Activated CD4-positive, alpha-beta T cell treated with anti-CD3 and anti-CD28 coated beads, Interleukin-2, Interleukin-4, amounts not matched to agents 100 ng/mL and 50 ng/mL, durations not matched to agents 16 hours and 8 hours (primary cell): Measurements from ENCODE around the gene SAA1.

ENCODE experiments used
- DNase-seq: peaks from one replicate; pipeline ENCODE4 v3.0.0-alpha.2; 2020; ENCODE audit warnings: low spot score

Gene SAA1

GRCh38 chr11:18310800-18311340, 44.8 kb downstream of the SAA1 start:
- DNase-seq = no peak

GRCh38 chr11:18312012-18312411, 45.9 kb downstream of the SAA1 start:
- DNase-seq = no peak

- no peak for DNase-seq
Observed at GRCh38 chr11:18312663-18313420, 46.8 kb downstream of the SAA1 start.

GRCh38 chr11:18313965-18314763, 48.1 kb downstream of the SAA1 start:
- no peak for DNase-seq

GRCh38 chr11:18314784-18315523, 48.9 kb downstream of the SAA1 start:
- no peak for DNase-seq

- DNase-seq = no peak
Observed at GRCh38 chr11:18315893-18316292, 49.8 kb downstream of the SAA1 start.

GRCh38 chr11:18317551-18317950, 51.5 kb downstream of the SAA1 start:
- DNase-seq = no peak
